CD4-positive, alpha-beta T cell (primary cell): ENCODE results near the gene DES. TPM values are rescaled to one million over a fixed set of nuclear protein-coding genes. Genes with fewer than 3 reads are reported as not detected.

Experiments used
- ATAC-seq: fragments of 200-7000 bp; cut with Tn5 transposase; one replicate; pipeline ENCODE4 v1.10.0; 2022; ENCODE audit warnings: mild to moderate bottlenecking; ENCODE audit not compliant: poor library complexity
- CTCF ChIA-PET: fragments of 350-600 bp; sonication (Branson Sonifier 250); formaldehyde crosslinking; loops from one replicate; lab custom pipeline; 2021; ENCODE audit warnings: antibody characterized with exemption, inconsistent platforms; lab: Charles Lee
- POLR2A ChIA-PET: fragments of 350-600 bp; sonication (Branson Sonifier 250); formaldehyde crosslinking; loops from one replicate; lab custom pipeline; 2021; ENCODE audit warnings: antibody characterized with exemption, inconsistent platforms; lab: Charles Lee
- DNase-seq, 14 experiments: peaks; one replicate each; pipeline ENCODE4 v3.0.0-alpha.2; 2013 to 2020; ENCODE audit warnings: mixed read lengths in 2 of 14
- H3K27ac ChIP-seq, 2 donors: one replicate each; pipeline versions ENCODE4 v1.5.1 to v1.7.0; 2013; ENCODE audit warnings: low read length in 2 of 2, low read depth in 1 of 2, mild to moderate bottlenecking in 1 of 2
- H3K27me3 ChIP-seq, 2 experiments: 1 replicate in 1 of 2; 2 replicates in 1 of 2; pipeline versions ENCODE4 v1.6.1 to v1.7.0; 2013; ENCODE audit warnings: low read length in 2 of 2, control low read depth in 1 of 2, mild to moderate bottlenecking in 1 of 2, moderate library complexity in 1 of 2; ENCODE audit not compliant: insufficient read depth in 2 of 2, control insufficient read depth in 1 of 2
- H3K36me3 ChIP-seq: one replicate; pipeline ENCODE4 v1.6.1; 2013; ENCODE audit warnings: low read length, control low read depth; ENCODE audit not compliant: insufficient read depth
- H3K4me1 ChIP-seq: one replicate; pipeline ENCODE4 v1.6.1; 2013; ENCODE audit warnings: low read length, control low read depth; ENCODE audit not compliant: insufficient read depth
- H3K4me3 ChIP-seq: one replicate; pipeline ENCODE4 v1.5.1; 2013; ENCODE audit warnings: mild to moderate bottlenecking, low read length, moderate library complexity
- H3K9me3 ChIP-seq, 2 experiments: 1 replicate in 1 of 2; 2 replicates in 1 of 2; pipeline versions ENCODE4 v1.6.1 to v1.7.0; 2013; ENCODE audit warnings: low read length in 2 of 2, mild to moderate bottlenecking in 2 of 2, control low read depth in 1 of 2, moderate library complexity in 1 of 2; ENCODE audit not compliant: control insufficient read depth in 1 of 2, insufficient read depth in 1 of 2
- H3K27ac Mint-ChIP-seq: one replicate; pipeline ENCODE4 v1.8.0; 2020; ENCODE audit warnings: mixed read lengths
- H3K27me3 Mint-ChIP-seq: one replicate; pipeline ENCODE4 v1.8.0; 2021; ENCODE audit warnings: mixed read lengths
- H3K36me3 Mint-ChIP-seq: one replicate; pipeline ENCODE4 v1.8.0; 2021; ENCODE audit warnings: low read depth, mixed read lengths
- H3K4me1 Mint-ChIP-seq: one replicate; pipeline ENCODE4 v1.8.0; 2021; ENCODE audit warnings: low read depth, mixed read lengths
- H3K4me3 Mint-ChIP-seq: one replicate; pipeline ENCODE4 v1.8.0; 2020; ENCODE audit warnings: mild to moderate bottlenecking, mixed read lengths
- H3K9me3 Mint-ChIP-seq: one replicate; pipeline ENCODE4 v1.8.0; 2020; ENCODE audit warnings: mixed read lengths
- CTCF ChIP-seq: fragments of 200-600 bp; IDR thresholded peaks from one replicate; pipeline ENCODE4 v1.8.0; 2022; ENCODE audit warnings: antibody characterized with exemption, mild to moderate bottlenecking
- intact Hi-C, 2 experiments: fragments of 100-400 bp; cut with DNase I in 1 of 2; cut with micrococcal nuclease in 1 of 2; formaldehyde crosslinking; loops; one replicate each; pipeline versions ENCODE4 v1.15.1 to v1.9.0; 2023 to 2025; cut with DNase I, micrococcal nuclease
- total RNA-seq, 174 experiments: library from RNA in 2 of 174; stranded (reverse) in 2 of 174; gene quantifications; one replicate each; pipeline ENCODE4 v1.2.3 and lab custom pipeline; 2021 to 2026

The DES gene
- total RNA-seq, 2 experiments from 2014 or later, result not detected

GRCh38 chr2:219378163-219378851 is 39.9 kb upstream of the DES start:
- DNase-seq (no peak), ATAC-seq (no peak)
- Histone ChIP-seq H3K4me3 (no peak overlapping the region), H3K27ac (no peak overlapping the region), H3K36me3 (peaks cover 59% of the 10 kb centered on the region), H3K27me3 (no peaks in the 10 kb centered on the region), H3K4me1 (no peaks in the 10 kb centered on the region), H3K9me3 (no peaks in the 10 kb centered on the region)
- ChIA-PET POLR2A (interaction anchor here (3.1 kb wide), 1 partner anchor 10 kb away, joined by 12 read pairs; the partner anchor contains the start of gene DNPEP), CTCF (no interaction called here)
- H3K4me3 Mint-ChIP-seq, result no peak overlapping the region
- TF ChIP-seq CTCF, result no peak
- H3K4me1 Mint-ChIP-seq, result no peaks in the 10 kb centered on the region
- H3K27me3 Mint-ChIP-seq, result no peaks in the 10 kb centered on the region
- no peak overlapping the region for H3K27ac Mint-ChIP-seq
- H3K9me3 Mint-ChIP-seq, result no peaks in the 10 kb centered on the region
- intact Hi-C loops, result no loop called here
- H3K36me3 Mint-ChIP-seq, result peaks cover 81% of the 10 kb centered on the region

- Mint-ChIP-seq H3K27ac (no peak overlapping the region), H3K27me3 (no peaks in the 10 kb centered on the region), H3K36me3 (peaks cover 84% of the 10 kb centered on the region), H3K4me3 (no peak overlapping the region), H3K4me1 (peaks cover 5% of the 10 kb centered on the region), H3K9me3 (no peaks in the 10 kb centered on the region)
- ATAC-seq (no peak), DNase-seq (no peak)
- H3K9me3 ChIP-seq, result no peaks in the 10 kb centered on the region
- no peaks in the 10 kb centered on the region for H3K27me3 ChIP-seq
- H3K4me1 ChIP-seq, result peaks cover 5% of the 10 kb centered on the region
- ChIA-PET CTCF (no interaction called here), POLR2A (no interaction called here)
- intact Hi-C loops, result loop anchor here in 1 of 2 experiments (10.0 kb wide), 1 partner anchor 176 kb away; the partner anchor contains the start of gene ZFAND2B
- no peak for TF ChIP-seq CTCF
- no peak overlapping the region for H3K27ac ChIP-seq
- peaks cover 67% of the 10 kb centered on the region for H3K36me3 ChIP-seq
- H3K4me3 ChIP-seq, result no peak overlapping the region
These were observed 37.3 kb upstream of the DES start for GRCh38 chr2:219380926-219381325.

- no peak for ATAC-seq
- Mint-ChIP-seq H3K4me3 (no peak overlapping the region), H3K27me3 (no peaks in the 10 kb centered on the region), H3K36me3 (peaks cover 82% of the 10 kb centered on the region), H3K4me1 (peaks cover 5% of the 10 kb centered on the region), H3K27ac (no peak overlapping the region), H3K9me3 (no peaks in the 10 kb centered on the region)
- Histone ChIP-seq H3K4me1 (peaks cover 10% of the 10 kb centered on the region), H3K9me3 (no peaks in the 10 kb centered on the region), H3K27me3 (no peaks in the 10 kb centered on the region), H3K36me3 (peaks cover 72% of the 10 kb centered on the region), H3K4me3 (no peak overlapping the region), H3K27ac (no peak overlapping the region)
- TF ChIP-seq CTCF, result no peak
- POLR2A ChIA-PET, result no interaction called here
- DNase-seq, result no peak
- CTCF ChIA-PET, result no interaction called here
- intact Hi-C loops, result loop anchor here in 1 of 2 experiments (10.0 kb wide), 1 partner anchor 177 kb away; the partner anchor contains the start of gene ZFAND2B
These were observed 36.7 kb upstream of the DES start for GRCh38 chr2:219381448-219381847.
